Measurements from ENCODE around the gene CABP4.

CABP4 gene

DNA sequence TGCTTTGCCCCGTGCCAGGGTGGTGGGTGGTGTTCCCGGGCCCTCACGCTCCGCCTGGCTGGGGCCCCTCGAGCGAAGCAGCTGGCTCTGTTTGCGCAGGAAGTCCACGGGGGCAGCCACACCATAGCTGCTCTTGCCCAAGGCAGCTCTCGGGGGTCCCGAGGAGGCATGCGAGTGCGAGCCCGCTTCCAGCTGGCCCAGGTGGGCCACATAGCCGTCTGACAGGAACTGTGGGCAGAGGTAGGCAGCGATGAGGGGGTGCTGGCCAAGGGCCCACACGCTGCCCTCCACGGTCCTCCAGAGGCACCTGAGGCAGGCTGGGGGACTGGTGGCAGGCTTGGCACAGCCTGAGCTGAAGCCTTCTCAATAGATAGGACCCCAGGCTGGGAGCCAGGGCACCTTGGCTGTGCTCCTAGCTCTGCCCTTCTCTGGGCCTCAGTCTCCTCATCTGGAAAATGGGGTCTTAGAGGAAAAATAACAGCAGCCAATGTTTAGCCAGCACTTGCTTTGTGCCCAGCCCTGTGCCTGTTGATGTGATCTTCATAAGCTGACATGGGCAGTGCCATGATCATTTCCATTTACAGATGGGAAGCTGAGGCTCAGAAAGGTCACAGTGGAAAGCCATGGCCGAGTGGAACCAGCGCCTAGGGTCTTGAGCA is 37.0 kb downstream of the CABP4 start:
- TF ChIP-seq, protein P1, sequence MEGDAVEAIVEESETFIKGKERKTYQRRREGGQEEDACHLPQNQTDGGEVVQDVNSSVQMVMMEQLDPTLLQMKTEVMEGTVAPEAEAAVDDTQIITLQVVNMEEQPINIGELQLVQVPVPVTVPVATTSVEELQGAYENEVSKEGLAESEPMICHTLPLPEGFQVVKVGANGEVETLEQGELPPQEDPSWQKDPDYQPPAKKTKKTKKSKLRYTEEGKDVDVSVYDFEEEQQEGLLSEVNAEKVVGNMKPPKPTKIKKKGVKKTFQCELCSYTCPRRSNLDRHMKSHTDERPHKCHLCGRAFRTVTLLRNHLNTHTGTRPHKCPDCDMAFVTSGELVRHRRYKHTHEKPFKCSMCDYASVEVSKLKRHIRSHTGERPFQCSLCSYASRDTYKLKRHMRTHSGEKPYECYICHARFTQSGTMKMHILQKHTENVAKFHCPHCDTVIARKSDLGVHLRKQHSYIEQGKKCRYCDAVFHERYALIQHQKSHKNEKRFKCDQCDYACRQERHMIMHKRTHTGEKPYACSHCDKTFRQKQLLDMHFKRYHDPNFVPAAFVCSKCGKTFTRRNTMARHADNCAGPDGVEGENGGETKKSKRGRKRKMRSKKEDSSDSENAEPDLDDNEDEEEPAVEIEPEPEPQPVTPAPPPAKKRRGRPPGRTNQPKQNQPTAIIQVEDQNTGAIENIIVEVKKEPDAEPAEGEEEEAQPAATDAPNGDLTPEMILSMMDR (IDR thresholded peaks at IDR 0.05) = no peak
- no peak for TF ChIP-seq ZFX (IDR thresholded peaks at IDR 0.05; ENCODE audit: borderline replicate concordance)
- H3K27ac ChIP-seq = no peak overlapping the region

DNA sequence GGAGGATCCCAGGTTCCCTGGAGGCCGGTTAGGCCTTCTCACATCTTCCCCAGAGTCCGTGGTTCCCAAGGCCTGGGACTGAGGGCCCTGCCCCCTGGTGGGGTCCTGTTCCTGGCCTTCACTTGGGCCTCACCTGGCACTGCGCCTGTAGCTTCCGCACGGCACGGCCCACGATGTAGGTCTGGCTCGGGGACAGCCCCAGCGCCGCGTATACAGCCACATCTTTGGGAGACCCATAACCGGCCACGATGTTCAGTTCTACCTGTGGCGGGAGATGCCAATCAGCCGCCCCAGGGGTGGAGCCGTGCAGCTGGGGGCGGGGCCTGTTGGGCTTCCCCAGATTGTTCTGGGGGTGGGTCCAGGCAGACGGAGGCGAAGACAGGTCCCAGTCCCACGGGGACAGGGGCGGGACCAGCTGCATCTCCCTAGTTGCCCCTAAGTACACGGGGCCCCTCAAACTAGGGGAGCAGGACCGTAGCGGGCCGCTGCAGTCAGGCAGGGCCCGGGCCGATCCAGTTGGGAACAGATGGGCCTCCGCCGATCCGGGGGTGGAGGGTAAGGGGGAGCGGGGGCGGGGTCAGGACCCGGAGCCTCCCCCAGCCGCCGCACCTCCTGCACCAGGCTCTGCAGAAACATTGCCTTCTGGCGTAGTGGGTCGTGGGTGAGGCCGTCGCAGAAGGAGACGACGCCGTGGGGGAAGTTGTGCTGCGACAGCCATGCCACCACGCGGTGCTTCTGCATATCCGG is 37.8 kb downstream of the CABP4 start:
- no peak overlapping the region for H3K27ac ChIP-seq
- TF ChIP-seq, protein P1 (IDR thresholded peaks at IDR 0.05) = no peak
- no peak for TF ChIP-seq ZFX (IDR thresholded peaks at IDR 0.05; ENCODE audit: borderline replicate concordance)

DNA sequence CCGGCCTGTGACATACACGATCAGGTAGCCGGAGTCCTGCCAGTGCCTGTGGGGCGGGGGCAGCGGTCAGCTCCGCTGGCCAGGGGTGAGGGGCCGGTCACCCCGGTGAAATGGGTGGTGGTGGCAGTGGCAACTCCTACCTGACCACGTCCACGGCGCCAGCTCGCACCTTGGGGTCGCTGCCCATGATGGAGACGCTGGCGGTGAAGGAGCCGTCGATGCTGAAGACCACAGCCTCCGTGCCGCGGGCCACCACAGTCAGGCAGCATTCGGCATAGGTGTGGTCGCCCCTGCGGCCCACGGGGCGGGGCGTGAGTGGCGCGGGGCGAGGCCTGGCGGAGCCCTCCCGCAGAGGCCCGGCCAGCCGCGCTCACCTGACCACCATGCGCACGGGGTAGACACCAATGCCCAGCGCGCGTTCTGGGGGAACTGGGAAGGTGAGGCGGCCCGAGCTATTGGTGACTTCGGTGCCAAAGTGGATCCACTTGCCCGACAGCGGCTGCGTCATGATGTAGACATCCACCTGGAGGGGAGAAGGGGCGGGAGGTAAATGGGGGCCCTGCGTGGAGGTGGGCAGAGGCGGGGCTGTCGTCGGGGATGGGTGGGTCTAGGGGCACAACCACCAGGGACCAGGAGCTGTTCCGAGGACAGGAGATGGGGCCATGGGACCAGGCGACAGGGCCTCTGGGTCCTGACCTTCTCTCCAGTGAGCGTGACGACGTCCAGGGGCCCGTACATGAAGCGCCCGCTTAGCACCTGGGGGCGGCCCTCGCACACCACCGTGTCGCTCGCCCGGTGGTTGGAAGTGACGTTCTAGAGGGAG is 38.6 kb downstream of the CABP4 start:
- TF ChIP-seq, protein P1 (IDR thresholded peaks at IDR 0.05) = no peak
- no peak for TF ChIP-seq ZFX (IDR thresholded peaks at IDR 0.05; ENCODE audit: borderline replicate concordance)

DNA sequence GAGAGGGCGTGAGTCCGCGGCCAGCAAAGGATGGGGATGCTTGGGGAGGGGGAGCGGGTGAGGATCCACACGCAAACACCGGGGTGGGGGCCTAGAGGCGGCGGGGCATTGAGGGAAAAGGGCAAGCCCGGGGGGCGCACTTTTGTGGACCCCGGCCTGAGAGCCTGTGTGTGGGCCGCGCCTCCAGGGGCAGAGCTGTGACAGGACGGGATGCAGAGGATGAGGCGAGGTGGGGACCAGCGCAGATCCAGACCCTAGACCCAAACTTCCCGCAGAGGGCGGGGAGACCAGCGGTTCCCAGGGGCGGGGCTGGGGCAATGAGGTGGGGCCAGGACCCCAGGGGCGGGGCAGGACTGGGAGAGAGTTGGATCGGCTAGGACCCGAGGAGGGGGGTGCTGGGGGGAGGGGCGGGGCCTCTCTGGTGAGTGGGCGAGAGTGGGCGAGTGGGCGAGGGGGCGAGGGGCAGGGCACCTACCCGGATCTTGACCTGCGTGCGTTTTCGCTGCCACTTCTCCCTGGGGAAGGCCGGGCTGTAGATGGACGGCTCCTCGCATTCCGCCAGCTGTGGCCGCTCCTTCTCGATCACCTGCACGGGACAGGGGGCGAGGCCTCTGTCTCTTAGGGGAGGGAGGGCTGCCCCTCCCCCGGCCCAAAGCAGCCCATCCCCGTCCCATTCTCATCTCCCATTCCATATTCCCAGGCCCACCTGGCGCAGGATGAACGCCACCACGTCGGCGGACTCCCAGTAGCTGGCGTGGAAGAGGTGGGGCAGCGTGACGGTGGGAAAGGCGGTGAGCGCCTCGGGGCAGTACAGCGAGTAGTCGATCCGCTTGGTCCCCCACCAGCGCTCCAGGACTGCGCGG is 39.4 kb downstream of the CABP4 start:
- no peak overlapping the region for H3K27ac ChIP-seq
- TF ChIP-seq, protein P1 (IDR thresholded peaks at IDR 0.05) = no peak
- TF ChIP-seq ZFX (IDR thresholded peaks at IDR 0.05; ENCODE audit: borderline replicate concordance) = no peak

More for the DNA sequence above, 38.6 kb downstream of the CABP4 start:
- no peak overlapping the region for H3K27ac ChIP-seq

DNA sequence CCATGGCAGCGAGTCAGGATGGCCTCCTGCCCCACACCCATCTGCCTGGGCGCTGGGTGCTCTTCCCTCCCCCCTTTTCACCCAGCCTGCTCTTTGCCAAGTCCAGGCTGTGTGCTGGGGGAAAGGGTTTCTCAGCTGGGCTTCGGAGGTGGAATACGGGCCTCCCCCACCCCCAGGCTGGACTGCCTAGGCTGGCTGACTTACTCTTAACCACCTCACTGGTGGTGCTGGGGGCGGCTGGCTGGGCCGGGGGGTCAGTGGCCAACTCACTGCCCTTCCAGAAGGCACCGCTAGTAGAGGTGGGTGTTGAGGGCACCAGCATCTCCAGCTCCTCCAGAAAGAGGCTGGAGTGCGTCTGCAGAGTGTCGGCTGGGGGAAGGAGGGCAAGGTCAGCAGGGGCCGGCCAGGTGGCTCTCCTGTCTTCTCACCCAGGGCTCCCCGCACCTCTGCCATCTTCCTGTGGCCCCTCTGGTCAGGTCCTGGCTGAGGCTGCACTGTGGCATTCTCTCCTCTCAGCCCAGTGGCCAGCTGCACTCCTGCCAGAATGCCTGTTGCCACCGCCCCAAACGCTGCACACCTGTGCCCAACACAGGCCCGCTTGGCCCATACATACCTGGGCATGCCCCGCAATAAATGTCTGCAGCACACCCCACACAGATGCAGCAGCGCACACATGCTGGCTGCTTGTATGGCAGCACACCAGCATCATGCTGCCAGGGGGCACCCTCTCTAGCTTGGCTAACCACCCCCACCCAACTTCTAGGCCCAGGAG is 40.3 kb downstream of the CABP4 start:
- H3K27ac ChIP-seq = no peak overlapping the region
- TF ChIP-seq ZFX (IDR thresholded peaks at IDR 0.05; ENCODE audit: borderline replicate concordance) = no peak
- TF ChIP-seq, protein P1 (IDR thresholded peaks at IDR 0.05) = no peak

DNA sequence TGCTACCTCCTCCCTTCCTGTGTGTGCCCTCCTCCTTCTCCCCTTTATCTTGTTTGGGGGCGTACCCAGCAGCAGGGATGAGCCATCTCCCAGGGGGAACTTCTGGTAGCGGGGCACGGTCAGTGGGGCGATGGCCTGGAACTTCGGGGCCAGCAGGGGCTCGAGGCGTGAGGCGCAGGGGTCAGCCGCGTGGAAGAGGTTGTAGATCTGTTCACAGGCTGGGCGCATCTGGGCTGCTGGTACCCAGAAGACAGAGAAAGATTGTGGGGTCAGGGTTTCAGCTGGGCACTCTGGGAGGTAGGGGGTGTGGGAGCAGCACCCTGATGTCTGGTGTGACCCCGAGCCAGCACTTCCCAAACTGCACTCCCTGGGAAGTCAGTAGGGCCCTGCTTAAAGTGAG is 41.0 kb downstream of the CABP4 start:
- no peak overlapping the region for H3K27ac ChIP-seq
- no peak for TF ChIP-seq ZFX (IDR thresholded peaks at IDR 0.05; ENCODE audit: borderline replicate concordance)
- TF ChIP-seq, protein P1 (IDR thresholded peaks at IDR 0.05) = no peak
